HEK293 (cell line): ENCODE data around the gene LIMCH1.

Experiments
- BCL11A ChIP-seq: fragments of 450-650 bp; formaldehyde crosslinking; IDR thresholded peaks from 2 replicates; pipeline ENCODE4 v1.5.1; 2016; ENCODE audit warnings: low read depth, missing biosample characterization, missing genetic modification characterization
- HOXC10 ChIP-seq: sonication (generic); formaldehyde crosslinking; IDR thresholded peaks from 2 replicates; pipeline ENCODE4 v1.8.1; 2023; ENCODE audit warnings: mild to moderate bottlenecking, missing genetic modification reagents
- OSR2 ChIP-seq: fragments of 450-650 bp; formaldehyde crosslinking; IDR thresholded peaks from 2 replicates; pipeline ENCODE4 v1.5.1; 2016; ENCODE audit warnings: missing biosample characterization, missing genetic modification characterization
- OVOL3 ChIP-seq: fragments of 450-650 bp; formaldehyde crosslinking; IDR thresholded peaks from 2 replicates; pipeline ENCODE4 v1.5.1; 2016; ENCODE audit warnings: missing biosample characterization, missing genetic modification characterization
- TCF7L2 ChIP-seq: IDR thresholded peaks from 2 replicates; pipeline ENCODE4 v1.6.1; 2011; ENCODE audit warnings: low read depth, mild to moderate bottlenecking, inconsistent platforms, low read length, moderate library complexity, borderline replicate concordance
- WT1 ChIP-seq: fragments of 450-650 bp; formaldehyde crosslinking; IDR thresholded peaks from 2 replicates; pipeline ENCODE4 v1.5.1; 2016; ENCODE audit warnings: missing biosample characterization, missing genetic modification characterization
- ZBTB8A ChIP-seq: fragments of 450-650 bp; formaldehyde crosslinking; IDR thresholded peaks from 2 replicates; pipeline ENCODE4 v1.5.1; 2016; ENCODE audit warnings: missing biosample characterization, missing genetic modification characterization
- ZNF112 ChIP-seq: fragments of 450-650 bp; formaldehyde crosslinking; IDR thresholded peaks from 2 replicates; pipeline ENCODE4 v1.5.0; 2017; ENCODE audit warnings: missing biosample characterization, missing genetic modification characterization
- ZNF16 ChIP-seq: fragments of 450-650 bp; formaldehyde crosslinking; IDR thresholded peaks from 2 replicates; pipeline ENCODE4 v1.5.1; 2016; ENCODE audit warnings: low read depth, missing biosample characterization, missing genetic modification characterization
- ZNF2 ChIP-seq: fragments of 450-650 bp; formaldehyde crosslinking; IDR thresholded peaks from 2 replicates; pipeline ENCODE4 v1.5.1; 2016; ENCODE audit warnings: missing biosample characterization, missing genetic modification characterization
- ZNF202 ChIP-seq: fragments of 450-650 bp; formaldehyde crosslinking; IDR thresholded peaks from 2 replicates; pipeline ENCODE4 v1.5.1; 2016; ENCODE audit warnings: missing biosample characterization, missing genetic modification characterization, borderline replicate concordance
- ZNF23 ChIP-seq: fragments of 450-650 bp; formaldehyde crosslinking; IDR thresholded peaks from 2 replicates; pipeline ENCODE4 v1.5.1; 2016; ENCODE audit warnings: missing biosample characterization, missing genetic modification characterization, borderline replicate concordance
- ZNF292 ChIP-seq: fragments of 450-650 bp; formaldehyde crosslinking; IDR thresholded peaks from 2 replicates; pipeline ENCODE4 v1.5.1; 2016; ENCODE audit warnings: low read depth, missing biosample characterization, missing genetic modification characterization, borderline replicate concordance
- ZNF37A ChIP-seq: fragments of 450-650 bp; IDR thresholded peaks from 2 replicates; pipeline ENCODE4 v1.5.1; 2018; ENCODE audit warnings: missing biosample characterization, missing genetic modification characterization
- ZNF473 ChIP-seq: fragments of 450-650 bp; formaldehyde crosslinking; IDR thresholded peaks from 2 replicates; pipeline ENCODE4 v1.5.1; 2017; ENCODE audit warnings: missing biosample characterization, missing genetic modification characterization
- ZNF596 ChIP-seq: fragments of 450-650 bp; IDR thresholded peaks from 2 replicates; pipeline ENCODE4 v1.5.0; 2018; ENCODE audit warnings: missing biosample characterization, mild to moderate bottlenecking, missing genetic modification characterization, moderate library complexity
- ZNF624 ChIP-seq: fragments of 450-650 bp; formaldehyde crosslinking; IDR thresholded peaks from 2 replicates; pipeline ENCODE4 v1.5.1; 2017; ENCODE audit warnings: missing biosample characterization, missing genetic modification characterization
- ZNF660 ChIP-seq: fragments of 450-650 bp; IDR thresholded peaks from 2 replicates; pipeline ENCODE4 v1.5.1; 2018; ENCODE audit warnings: missing biosample characterization, mild to moderate bottlenecking, missing genetic modification characterization
- ZNF670 ChIP-seq: fragments of 450-650 bp; formaldehyde crosslinking; IDR thresholded peaks from 2 replicates; pipeline ENCODE4 v1.5.1; 2016; ENCODE audit warnings: missing biosample characterization, missing genetic modification characterization, low read depth
- TF ChIP-seq, protein P1 (sequence below): fragments of 450-650 bp; formaldehyde crosslinking; IDR thresholded peaks from 2 replicates; pipeline ENCODE4 v1.5.1; 2016; ENCODE audit warnings: missing biosample characterization, missing genetic modification characterization
- TF ChIP-seq, protein P2 (sequence below): fragments of 450-650 bp; formaldehyde crosslinking; IDR thresholded peaks from 2 replicates; pipeline ENCODE4 v1.5.1; 2016; ENCODE audit warnings: missing biosample characterization, missing genetic modification characterization
- TF ChIP-seq, protein P3 (sequence below): fragments of 450-650 bp; formaldehyde crosslinking; conservative IDR thresholded peaks from 2 replicates; pipeline ENCODE4 v1.5.1; 2016; ENCODE audit warnings: low read depth, missing biosample characterization, missing genetic modification characterization
- TF ChIP-seq, protein P4 (sequence below): fragments of 450-650 bp; formaldehyde crosslinking; IDR thresholded peaks from 2 replicates; pipeline ENCODE4 v1.5.1; 2016; ENCODE audit warnings: missing biosample characterization, missing genetic modification characterization, borderline replicate concordance

Gene LIMCH1

DNA sequence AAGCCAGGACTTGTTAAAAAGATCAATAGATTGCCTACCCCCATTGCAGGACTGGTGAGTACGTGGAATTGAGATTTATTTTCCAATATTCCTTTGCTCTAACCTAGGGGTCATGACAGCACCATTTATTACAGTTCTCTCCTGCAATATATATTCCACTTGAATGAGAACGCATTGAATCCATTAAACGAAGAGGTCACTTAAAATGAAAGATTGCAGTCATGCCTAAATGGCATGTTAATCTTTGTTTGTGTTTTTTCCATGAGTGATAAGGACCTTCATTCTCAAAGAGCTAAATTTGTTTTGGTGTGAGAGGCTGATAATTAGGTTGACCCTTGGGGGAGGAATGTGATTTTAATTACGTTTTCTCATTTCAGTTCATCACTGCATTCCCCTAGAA is 13.5 kb upstream of the LIMCH1 start (continued):
- no peak for TF ChIP-seq ZNF112 (tag by site-specific recombination)
- peak; percentile 81; the same call in 1 of the 2 replicates for TF ChIP-seq TCF7L2
- TF ChIP-seq ZBTB8A (tag by site-specific recombination), result no peak
- TF ChIP-seq, protein P1, sequence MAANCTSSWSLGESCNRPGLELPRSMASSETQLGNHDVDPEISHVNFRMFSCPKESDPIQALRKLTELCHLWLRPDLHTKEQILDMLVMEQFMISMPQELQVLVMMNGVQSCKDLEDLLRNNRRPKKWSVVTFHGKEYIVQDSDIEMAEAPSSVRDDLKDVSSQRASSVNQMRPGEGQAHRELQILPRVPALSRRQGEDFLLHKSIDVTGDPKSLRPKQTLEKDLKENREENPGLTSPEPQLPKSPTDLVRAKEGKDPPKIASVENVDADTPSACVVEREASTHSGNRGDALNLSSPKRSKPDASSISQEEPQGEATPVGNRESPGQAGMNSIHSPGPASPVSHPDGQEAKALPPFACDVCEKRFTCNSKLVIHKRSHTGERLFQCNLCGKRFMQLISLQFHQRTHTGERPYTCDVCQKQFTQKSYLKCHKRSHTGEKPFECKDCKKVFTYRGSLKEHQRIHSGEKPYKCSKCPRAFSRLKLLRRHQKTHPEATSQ (tag by site-specific recombination), result no peak
- TF ChIP-seq ZNF16 (tag by site-specific recombination), result no peak
- TF ChIP-seq, protein P2, sequence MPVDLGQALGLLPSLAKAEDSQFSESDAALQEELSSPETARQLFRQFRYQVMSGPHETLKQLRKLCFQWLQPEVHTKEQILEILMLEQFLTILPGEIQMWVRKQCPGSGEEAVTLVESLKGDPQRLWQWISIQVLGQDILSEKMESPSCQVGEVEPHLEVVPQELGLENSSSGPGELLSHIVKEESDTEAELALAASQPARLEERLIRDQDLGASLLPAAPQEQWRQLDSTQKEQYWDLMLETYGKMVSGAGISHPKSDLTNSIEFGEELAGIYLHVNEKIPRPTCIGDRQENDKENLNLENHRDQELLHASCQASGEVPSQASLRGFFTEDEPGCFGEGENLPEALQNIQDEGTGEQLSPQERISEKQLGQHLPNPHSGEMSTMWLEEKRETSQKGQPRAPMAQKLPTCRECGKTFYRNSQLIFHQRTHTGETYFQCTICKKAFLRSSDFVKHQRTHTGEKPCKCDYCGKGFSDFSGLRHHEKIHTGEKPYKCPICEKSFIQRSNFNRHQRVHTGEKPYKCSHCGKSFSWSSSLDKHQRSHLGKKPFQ, result 0 out of 2 replicates have a peak, but pooled peaks have one; percentile 27
- TF ChIP-seq ZNF2 (tag by site-specific recombination), result no peak
- TF ChIP-seq, protein P3, sequence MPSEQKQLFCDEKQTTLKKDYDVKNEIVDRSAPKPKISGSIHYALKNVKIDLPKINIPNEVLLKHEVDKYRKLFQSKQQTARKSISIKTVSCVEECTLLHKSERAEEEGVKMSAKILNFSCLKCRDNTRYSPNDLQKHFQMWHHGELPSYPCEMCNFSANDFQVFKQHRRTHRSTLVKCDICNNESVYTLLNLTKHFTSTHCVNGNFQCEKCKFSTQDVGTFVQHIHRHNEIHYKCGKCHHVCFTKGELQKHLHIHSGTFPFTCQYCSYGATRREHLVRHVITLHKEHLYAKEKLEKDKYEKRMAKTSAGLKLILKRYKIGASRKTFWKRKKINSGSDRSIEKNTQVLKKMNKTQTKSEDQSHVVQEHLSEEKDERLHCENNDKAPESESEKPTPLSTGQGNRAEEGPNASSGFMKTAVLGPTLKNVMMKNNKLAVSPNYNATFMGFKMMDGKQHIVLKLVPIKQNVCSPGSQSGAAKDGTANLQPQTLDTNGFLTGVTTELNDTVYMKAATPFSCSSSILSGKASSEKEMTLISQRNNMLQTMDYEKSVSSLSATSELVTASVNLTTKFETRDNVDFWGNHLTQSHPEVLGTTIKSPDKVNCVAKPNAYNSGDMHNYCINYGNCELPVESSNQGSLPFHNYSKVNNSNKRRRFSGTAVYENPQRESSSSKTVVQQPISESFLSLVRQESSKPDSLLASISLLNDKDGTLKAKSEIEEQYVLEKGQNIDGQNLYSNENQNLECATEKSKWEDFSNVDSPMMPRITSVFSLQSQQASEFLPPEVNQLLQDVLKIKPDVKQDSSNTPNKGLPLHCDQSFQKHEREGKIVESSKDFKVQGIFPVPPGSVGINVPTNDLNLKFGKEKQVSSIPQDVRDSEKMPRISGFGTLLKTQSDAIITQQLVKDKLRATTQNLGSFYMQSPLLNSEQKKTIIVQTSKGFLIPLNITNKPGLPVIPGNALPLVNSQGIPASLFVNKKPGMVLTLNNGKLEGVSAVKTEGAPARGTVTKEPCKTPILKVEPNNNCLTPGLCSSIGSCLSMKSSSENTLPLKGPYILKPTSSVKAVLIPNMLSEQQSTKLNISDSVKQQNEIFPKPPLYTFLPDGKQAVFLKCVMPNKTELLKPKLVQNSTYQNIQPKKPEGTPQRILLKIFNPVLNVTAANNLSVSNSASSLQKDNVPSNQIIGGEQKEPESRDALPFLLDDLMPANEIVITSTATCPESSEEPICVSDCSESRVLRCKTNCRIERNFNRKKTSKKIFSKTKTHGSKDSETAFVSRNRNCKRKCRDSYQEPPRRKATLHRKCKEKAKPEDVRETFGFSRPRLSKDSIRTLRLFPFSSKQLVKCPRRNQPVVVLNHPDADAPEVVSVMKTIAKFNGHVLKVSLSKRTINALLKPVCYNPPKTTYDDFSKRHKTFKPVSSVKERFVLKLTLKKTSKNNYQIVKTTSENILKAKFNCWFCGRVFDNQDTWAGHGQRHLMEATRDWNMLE (tag by site-specific recombination), result no peak
- TF ChIP-seq ZNF660, result no peak
- no peak for TF ChIP-seq ZNF23 (tag by site-specific recombination)
- TF ChIP-seq OSR2 (tag by site-specific recombination), result peak; percentile 85
- TF ChIP-seq BCL11A (tag by site-specific recombination), result no peak
- TF ChIP-seq ZNF624, result no peak
- TF ChIP-seq ZNF202 (tag by site-specific recombination), result no peak
- TF ChIP-seq HOXC10 (CRISPR knock-in tag), result no peak
- TF ChIP-seq ZNF37A, result no peak
- TF ChIP-seq WT1 (tag by site-specific recombination), result peak; percentile 85
- TF ChIP-seq OVOL3 (tag by site-specific recombination), result 0 out of 2 replicates have a peak, but pooled peaks have one; percentile 17
- no peak for TF ChIP-seq ZNF670 (tag by site-specific recombination)
- TF ChIP-seq ZNF473, result no peak
- TF ChIP-seq ZNF292 (tag by site-specific recombination), result no peak
- TF ChIP-seq ZNF596, result no peak
- TF ChIP-seq, protein P4, sequence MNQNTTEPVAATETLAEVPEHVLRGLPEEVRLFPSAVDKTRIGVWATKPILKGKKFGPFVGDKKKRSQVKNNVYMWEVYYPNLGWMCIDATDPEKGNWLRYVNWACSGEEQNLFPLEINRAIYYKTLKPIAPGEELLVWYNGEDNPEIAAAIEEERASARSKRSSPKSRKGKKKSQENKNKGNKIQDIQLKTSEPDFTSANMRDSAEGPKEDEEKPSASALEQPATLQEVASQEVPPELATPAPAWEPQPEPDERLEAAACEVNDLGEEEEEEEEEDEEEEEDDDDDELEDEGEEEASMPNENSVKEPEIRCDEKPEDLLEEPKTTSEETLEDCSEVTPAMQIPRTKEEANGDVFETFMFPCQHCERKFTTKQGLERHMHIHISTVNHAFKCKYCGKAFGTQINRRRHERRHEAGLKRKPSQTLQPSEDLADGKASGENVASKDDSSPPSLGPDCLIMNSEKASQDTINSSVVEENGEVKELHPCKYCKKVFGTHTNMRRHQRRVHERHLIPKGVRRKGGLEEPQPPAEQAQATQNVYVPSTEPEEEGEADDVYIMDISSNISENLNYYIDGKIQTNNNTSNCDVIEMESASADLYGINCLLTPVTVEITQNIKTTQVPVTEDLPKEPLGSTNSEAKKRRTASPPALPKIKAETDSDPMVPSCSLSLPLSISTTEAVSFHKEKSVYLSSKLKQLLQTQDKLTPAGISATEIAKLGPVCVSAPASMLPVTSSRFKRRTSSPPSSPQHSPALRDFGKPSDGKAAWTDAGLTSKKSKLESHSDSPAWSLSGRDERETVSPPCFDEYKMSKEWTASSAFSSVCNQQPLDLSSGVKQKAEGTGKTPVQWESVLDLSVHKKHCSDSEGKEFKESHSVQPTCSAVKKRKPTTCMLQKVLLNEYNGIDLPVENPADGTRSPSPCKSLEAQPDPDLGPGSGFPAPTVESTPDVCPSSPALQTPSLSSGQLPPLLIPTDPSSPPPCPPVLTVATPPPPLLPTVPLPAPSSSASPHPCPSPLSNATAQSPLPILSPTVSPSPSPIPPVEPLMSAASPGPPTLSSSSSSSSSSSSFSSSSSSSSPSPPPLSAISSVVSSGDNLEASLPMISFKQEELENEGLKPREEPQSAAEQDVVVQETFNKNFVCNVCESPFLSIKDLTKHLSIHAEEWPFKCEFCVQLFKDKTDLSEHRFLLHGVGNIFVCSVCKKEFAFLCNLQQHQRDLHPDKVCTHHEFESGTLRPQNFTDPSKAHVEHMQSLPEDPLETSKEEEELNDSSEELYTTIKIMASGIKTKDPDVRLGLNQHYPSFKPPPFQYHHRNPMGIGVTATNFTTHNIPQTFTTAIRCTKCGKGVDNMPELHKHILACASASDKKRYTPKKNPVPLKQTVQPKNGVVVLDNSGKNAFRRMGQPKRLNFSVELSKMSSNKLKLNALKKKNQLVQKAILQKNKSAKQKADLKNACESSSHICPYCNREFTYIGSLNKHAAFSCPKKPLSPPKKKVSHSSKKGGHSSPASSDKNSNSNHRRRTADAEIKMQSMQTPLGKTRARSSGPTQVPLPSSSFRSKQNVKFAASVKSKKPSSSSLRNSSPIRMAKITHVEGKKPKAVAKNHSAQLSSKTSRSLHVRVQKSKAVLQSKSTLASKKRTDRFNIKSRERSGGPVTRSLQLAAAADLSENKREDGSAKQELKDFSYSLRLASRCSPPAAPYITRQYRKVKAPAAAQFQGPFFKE (tag by site-specific recombination), result no peak
- TF ChIP-seq, all 188 proteins: peak for 14
